HG03135 (cell line): Measurements from ENCODE around the gene SVIL.
"Not testable (repeated sequence)": the region's sequence is repeated elsewhere in the genome, so short reads cannot be mapped to it uniquely, and the experiment has no call there.

ENCODE experiments used
- ATAC-seq: cut with Tn5 transposase; IDR thresholded peaks from one replicate; pipeline ENCODE4 v1.9.1; 2021; ENCODE audit warnings: mild to moderate bottlenecking, moderate library complexity; ENCODE audit not compliant: unreplicated experiment

SVIL gene

DNA sequence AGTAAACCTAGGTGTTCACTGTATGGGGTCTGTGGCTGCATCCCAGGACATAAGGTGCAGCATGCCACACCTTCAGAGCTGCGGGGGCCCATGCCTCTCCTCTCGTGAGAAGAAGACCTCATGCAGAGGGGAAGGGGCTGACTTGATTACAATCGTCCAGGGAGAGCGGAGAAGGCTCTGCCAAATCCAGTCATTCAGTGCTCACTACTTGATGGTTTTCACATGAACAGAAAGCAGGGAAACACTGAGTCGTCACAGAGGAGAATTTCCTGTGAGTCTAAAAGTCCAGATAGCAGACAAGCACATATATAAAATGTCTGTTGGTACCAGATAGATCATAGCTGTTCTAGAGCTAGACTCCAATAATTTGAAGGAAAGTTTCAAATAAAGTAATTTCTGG, 52.0 kb downstream of the SVIL start:
- ATAC-seq, result not testable (repeated sequence)

DNA sequence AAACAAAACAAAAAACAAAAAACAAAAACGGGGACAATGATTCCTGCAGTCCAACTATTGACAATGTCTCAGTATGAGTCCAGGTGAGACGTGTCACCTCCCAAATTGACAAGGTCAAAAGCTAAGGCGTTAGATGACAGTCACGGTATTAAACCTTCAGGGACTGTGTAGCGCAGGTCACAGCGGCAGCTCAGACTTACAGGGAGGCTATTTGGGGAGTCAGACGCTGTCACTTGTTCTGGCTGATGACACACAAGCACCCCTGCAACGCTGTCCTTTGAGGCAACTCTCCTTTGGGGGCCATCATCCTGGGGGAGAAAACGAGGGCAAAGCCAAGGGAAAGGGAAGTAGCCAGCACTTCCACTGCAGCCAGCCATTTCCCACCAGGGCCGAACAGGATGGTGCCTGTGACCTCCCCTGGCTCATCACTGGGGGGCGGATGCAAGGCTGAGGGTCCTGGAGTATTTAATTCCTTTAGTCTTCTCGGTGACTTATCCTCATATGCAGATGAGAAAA, 55.3 kb downstream of the SVIL start:
- ATAC-seq, result no peak

DNA sequence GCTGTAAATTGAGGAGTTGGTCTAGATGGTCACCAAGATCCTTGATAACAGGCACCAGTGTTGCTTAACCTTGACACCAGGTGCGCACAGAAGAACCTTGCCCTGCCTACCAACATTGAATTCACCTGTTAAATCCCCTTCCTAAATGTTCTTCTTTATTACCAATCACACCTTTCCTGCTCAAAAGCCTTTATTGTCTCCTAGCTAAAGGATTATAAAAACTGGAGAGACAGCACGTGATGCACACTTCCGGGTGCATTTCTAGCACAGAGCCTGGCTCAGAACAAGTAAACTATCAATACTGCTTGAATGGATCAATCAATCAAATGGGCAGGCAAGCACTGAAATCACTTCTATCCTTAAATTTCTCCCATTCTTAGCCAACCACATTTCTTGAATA, 56.3 kb downstream of the SVIL start:
- ATAC-seq, result no peak

DNA sequence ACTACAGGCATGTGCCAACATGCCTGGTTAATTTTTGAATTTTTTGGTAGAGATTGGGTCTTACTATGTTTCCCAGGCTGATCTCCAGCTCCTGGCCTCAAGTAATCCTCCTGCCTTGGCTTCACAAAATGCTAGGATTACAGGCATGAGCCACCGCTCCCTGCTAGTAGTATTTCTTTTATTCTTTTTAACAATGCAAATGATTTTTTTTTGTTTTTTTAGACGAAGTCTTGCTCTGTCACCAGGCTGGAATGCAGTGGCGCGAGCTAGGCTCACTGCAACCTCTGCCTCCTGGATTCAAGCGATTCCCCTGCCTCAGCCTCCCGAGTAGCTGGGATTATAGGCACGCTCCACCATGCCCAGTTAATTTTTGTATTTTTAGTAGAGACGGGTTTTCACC, 58.1 kb downstream of the SVIL start:
- ATAC-seq, result no peak

DNA sequence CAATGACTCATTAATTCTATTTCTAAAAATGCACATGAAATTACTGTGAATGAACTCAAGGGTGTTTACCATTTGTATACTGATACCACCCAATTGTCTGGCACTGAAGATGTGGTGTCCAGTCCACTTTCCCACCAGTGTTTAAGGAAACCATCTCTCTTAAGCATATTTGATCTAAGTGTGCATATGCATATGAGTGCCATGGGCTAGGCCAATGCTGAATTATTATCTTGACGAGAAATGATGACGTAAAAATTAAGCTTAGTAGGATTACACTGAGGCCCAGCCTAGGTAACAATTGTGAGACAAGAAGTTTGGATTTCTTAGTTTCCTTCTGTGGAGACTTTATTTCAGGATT, 59.7 kb downstream of the SVIL start:
- no peak for ATAC-seq

DNA sequence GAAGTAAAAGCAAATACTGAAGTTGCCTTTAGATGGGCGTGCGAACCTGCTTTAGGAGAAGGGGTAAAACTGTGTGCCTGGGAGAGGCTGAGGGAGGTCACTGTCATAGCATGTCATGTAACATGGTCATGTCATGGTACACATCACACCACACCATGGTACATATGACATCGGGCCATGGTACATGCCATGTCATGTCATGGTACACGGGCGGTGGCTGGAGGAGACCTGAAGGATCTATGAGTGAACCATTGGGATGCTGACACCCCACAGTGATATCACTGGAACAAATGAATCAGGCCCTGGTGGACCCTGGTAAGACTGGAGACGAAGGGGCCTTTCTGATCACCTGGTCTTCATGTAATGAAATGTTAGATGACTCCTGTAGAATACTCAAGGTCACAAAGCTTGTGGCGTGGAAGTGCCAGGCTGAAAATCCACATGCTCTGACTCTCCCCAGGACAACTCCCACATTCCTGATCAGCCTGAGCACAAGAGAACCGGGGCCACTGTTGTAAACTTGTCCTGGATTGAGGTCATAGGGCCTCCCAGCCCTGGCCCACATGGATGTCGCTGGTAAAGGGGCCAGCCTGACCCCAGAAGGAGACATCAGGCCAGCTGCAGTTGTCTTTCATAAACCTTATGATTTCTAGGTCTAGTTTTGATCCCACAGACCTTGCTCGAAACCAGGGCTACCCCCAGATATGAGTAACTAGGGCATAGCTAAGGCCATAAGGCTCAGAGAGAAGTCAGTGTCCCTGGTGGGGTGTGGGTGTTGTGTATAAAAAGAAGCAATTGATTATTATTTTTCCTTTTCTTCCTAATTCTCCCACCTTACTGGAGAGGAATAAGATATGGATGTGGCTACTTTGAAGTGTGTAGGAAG, 60.3 kb downstream of the SVIL start:
- ATAC-seq, result not testable (repeated sequence)

DNA sequence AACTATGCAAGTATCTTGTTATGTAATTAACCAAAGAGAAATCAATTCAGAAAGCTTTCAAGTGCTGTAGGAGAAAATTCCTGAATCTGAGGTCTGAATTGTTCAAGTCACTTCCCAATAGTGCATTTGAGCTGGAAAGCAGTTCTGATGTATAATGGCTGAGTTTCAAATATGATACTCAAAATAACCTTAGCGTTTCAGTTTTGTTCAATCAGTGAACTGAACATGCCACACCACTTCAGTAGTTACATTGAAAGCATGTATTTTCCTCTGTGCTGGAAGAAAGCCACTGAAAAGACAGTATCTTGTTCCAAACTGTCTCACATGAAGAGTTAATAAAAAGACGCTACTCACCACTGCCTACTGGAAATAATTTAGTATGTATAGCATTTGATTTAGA, 64.5 kb downstream of the SVIL start:
- ATAC-seq, result not testable (repeated sequence)

DNA sequence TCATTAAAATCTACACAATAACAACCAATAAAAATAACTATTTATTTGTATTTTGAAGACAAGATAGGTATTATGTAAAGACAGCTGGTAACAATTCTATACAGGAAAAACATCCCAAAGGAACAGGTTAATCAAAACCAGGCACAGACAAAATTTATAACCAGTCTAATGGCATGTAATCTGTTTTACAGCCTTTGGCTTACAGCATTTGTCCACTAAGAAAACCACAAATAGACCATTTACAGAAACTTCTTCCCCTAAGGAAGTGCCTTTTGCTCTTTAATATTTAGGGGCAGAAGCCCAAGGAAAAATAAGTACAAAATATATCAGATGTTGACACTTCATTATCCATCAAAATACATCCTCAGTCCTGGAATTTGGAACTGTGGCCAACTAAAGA, 65.0 kb downstream of the SVIL start:
- no peak for ATAC-seq

DNA sequence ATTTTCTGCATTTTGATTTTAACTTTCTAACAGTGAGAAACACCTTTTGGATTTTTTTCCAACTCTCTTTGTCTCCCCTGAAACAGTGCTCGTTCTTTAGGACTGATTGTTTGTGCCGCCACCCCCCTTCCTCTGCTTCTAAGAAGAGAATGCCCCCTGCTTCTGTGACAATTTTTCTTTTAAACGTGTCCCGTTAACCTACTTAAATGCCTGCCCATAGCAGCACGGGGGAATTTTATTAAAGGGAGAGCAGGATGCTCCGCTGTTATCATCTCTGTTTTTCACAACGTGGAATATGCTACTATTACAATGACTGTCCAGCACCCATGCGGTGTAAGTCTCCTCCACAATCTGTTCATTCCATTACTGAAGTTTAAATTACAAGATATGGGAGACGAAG, 67.8 kb downstream of the SVIL start:
- ATAC-seq, result no peak

DNA sequence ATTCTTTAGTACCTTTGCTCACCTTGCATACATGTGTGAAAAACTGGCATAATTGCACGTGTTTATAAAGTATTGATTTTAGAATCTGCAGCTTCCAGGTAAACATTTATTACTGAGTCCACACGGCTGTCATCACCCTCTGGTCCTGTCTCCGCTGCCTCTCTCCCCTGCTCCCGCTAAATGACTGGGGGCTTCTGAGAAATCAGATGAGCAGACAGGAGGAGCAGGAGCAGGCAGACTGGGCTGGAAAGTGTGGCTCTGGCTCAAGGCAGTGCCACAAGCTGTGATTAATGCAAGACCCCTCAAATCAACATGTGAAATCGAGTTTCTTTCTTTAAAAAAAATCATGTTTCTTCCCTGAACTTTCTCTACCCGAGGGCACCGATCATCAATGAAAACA, 68.6 kb downstream of the SVIL start:
- not testable (repeated sequence) for ATAC-seq

DNA sequence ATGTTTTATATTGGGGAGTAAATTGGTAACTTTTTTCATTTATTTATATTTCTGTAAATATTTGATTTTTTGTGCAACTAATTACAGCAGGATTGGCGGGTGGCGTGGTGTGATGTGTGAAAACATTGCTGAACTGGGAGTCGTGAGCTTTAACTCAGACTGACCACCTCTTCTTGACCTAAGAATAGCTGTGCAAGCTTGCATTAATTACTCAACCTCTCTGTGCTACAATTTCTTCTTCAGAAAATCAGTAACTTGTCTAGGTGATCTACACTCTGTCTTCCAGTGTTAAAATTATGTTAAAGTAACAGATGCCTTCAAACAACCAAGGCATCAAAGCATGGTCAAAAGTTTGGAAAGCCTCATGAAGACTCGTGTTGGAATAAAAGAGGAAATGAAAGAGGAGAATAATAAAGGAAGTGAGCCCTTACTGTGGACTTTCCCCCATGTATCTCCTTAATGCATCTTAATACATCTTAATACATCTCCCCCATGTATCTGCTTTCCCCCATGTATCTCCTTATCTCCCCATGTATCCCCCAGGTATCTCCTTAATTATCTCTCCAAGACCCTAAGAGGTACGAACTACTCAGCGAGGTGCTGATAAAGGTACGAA, 71.2 kb downstream of the SVIL start:
- no peak for ATAC-seq

DNA sequence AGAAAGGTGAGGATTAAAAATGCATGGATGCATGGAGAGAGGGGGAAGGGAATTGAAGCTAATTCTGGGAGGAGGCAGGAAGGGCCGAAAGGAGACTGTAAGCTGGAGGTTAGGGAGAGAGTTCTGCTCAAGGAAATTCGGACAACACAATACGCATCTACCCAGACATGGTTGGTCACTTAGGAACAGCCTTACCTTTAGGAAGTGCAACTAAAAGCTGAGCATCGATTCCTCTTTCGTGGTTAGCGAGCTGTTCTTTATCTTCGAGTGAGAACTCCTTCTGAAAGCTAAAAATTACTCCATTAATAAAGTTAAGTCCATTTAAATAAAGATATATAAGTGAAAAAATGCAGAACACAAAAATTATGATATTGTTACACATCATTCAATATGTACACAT, 71.8 kb downstream of the SVIL start:
- ATAC-seq, result not testable (repeated sequence)

DNA sequence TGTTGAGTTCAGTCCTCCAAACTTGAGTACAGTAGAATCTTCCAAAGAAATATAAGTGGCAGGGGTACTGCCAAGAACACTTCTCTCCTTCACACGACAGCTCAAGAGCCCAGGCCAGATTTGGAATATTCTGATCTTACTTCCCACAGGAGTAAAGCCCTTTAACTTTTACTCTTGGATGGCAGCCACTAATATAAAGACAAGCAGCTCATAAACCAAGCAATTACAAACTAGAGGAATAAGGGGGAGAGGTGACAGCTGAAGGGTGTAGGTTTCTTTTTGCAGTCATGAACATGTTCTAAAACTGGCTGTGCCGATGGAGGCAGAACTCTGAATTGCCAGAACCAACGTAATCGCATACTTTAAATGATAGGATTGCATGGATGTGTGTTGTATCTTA, 74.8 kb downstream of the SVIL start:
- no peak for ATAC-seq

DNA sequence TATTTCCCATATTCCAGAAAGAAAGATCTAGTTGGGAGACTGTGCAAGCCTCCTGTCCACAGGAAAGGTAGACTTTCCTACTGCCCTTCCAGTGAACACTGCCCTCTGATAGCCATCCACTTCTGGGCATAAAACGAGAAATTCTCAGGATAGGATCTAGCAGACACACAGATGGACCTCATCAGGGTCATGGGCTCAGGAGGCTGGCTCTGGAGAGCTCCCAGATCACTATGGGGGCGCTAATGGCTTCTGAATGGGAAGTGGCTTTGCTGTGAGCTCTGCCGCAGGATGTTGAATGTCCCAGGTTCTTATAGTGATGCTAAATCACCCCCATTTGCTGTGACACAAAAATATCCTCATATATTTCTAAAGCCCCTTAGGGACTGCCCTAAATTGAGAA, 77.1 kb downstream of the SVIL start:
- ATAC-seq, result no peak

DNA sequence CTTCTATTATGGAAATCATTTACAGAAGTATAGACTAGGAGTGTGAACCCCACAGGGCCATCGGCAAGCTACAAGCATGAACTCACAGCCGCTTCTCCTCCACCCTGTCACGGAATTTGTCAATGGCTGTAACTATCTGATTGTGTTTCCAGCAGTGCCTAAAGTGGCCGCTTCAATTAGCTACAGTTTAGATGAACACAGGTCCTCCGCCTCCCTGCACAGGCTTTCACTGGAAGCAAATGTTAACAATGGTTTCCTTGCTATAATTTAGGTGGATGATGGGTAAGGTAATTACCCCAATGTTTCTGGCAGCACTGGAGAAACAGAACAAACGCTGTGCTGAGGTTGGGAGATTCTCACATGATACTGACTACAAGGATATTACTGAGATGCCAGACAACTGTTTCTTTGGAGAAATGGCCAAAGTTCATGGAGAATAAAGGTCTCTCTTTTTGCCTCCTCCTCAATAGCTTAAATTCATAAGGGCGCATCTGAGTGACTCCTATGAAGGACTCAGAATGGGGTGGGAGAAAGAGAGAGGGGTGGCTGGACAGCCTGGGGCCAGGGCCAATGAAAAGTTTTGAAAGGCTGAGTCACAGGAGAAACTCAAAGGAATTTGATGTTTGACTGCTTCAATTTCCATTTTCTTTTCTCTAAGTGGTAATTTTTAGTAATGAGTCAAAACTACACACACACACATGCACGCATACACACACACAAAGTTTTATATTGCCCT, 78.9 kb downstream of the SVIL start:
- ATAC-seq, result no peak

DNA sequence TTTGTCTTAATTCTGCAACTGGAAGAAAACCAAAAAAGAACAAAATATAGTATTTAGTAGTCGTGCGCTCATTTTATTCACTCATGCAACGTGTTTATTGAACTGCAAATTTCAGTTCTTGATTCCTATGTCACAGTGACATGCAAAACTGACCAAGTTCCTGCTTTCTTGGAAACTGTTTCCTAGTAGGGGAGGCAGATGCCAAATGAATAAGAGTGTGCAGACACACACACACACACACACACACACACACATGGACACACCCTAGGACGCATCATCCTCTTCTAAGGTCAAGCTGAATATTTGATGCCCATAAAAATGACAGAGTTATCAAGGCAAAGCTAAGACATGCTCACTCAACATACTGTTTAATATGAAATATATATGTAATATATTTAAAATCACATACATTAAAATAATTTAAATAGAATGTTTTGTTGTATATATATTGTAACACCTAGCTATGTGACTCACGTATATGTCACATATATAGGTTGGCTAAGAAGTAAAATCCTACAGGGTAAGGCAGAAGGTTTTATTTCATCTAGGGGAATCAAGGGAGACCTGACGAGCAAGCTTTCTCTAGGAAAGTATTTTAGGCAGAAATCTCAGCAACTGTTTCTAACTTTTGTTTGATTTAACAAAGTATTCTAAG, 79.6 kb downstream of the SVIL start:
- ATAC-seq, result no peak

DNA sequence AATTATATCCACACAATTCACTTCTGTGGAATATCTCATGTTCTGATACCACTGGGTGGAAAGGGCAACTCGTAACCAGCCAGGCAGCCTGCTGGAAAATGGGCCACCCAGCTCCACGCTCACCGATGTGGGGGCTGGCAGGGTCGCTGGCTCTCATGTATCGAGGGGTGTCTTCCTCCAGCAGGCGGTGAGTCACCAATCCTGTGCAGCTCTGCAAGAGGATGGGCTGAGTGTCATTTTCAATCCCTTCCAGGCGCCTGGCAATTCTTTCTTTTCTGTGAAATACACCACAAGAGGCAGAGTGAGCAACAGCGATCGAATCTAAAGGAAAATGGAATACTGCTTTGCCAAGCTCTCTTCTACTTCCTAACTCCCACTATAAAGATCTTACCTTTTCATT, 80.1 kb downstream of the SVIL start:
- ATAC-seq, result no peak

DNA sequence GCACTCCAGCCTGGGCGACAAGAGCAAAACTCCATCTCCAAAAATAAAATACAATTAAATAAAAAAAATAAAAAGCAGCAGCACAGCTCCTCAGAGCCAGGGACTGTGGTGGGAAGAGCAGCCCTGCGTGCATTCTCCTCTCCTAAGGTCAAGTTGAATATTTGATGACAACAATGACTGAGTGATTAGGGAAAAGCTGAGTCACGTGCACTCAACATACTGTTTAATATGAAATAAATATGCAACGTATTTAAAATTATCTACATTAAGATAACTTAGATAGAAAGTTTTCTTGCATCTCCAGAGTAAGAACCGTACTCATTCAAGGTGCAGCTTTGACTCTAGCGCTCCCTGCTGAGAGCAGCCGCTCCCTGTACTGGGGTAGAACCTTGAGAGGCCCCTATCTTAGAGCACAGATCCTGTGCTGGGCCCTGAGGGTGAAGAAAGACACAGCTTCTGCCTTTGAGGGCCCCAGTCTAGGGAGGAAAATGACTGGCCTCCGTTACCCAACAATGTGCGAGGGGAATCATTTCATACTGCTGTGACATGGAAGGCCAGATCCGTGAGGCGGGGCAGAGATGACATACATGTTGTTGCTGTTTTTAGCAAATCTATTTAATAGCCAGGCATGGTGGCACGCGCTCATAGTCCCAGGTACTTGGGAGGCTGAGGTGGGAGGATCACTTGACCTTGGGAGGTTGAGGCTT, 81.1 kb downstream of the SVIL start:
- no peak for ATAC-seq

DNA sequence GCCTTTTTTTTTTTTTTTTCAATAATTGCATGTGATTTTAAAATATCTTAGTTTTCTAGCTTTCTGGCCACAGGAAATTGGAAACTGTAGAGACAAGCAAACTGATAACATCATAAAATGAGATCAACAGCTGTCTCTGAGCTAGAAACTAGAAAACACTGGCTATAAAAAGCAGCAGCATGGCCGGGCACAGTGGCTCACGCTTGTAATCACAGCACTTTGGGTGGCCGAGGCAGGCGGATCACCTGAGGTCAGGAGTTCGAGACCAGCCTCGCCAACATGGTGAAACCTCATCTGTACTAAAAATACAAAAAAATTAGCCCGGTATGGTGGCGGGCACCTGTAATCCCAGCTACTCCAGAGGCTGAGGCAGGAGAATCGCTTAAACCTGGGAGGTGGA, 81.7 kb downstream of the SVIL start:
- not testable (repeated sequence) for ATAC-seq

DNA sequence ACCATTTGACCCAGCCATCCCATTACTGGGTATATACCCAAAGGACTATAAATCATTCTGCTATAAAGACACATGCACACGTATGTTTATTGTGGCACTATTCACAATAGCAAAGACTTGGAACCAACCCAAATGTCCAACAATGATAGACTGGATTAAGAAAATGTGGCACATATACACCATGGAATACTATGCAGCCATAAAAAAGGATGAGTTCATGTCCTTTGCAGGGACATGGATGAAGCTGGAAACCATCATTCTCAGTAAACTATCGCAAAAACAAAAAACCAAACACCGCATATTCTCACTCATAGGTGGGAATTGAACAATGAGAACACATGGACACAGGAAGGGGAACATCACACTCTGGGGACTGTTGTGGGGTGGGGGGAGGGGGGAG, 85.3 kb downstream of the SVIL start:
- not testable (repeated sequence) for ATAC-seq
